Fibroblast of skin of scalp (primary cell): ENCODE measurements around the gene AUTS2.

Experiments used
- DNase-seq: peaks from one replicate; pipeline ENCODE4 v3.0.0-alpha.2; 2013

The AUTS2 gene

DNA sequence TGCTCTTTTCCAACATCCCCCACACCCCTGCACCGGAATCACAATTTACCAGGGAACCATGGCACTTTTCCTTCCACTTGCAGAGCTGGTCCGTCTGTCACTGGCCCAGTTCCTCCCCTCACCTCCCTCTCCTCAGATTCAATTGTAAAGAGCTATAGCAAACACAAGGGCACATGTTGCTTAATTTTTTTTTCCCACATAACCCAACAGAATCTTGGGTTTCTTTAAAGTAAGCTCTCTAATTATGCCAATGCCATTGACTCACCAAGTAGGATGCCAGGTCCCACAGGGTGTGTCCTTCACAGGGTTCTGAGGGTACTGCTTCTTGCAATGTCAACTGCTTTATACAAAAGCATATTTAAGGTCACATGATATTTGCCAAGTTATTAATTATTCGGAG, 262.2 kb downstream of the AUTS2 start:
- no peak for DNase-seq

DNA sequence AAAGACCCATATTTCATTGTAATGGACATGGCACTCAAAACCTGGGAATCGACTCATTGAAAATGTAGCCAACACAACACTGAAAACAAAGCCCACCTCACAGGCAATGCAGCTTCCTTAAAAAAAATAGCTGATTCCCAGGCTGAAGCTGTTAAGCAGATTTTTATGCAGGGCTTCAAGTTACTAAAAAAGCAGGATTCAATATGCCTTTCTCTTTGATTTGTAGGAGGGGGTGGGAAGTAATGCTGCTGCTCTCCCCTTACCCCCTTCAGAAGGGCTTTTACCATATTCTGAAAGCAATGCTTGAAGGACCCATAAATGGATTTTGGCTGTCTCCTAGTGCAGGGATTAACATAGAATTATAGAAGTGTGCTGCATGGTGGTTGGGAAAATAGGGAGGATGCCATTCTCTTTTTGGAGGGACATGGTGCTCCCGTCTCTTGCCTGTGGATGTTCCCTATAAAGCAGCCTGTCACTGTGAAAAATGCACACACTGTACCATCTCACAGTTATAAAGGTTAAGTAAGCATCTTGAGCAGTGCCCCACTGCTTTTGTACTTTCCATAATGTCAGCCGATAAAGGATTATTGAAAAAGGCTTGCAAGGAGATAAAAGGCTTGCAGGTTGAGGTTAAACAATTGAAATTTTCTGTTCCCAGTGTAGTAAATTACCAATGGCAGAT, 262.8 kb downstream of the AUTS2 start:
- DNase-seq = no peak

DNA sequence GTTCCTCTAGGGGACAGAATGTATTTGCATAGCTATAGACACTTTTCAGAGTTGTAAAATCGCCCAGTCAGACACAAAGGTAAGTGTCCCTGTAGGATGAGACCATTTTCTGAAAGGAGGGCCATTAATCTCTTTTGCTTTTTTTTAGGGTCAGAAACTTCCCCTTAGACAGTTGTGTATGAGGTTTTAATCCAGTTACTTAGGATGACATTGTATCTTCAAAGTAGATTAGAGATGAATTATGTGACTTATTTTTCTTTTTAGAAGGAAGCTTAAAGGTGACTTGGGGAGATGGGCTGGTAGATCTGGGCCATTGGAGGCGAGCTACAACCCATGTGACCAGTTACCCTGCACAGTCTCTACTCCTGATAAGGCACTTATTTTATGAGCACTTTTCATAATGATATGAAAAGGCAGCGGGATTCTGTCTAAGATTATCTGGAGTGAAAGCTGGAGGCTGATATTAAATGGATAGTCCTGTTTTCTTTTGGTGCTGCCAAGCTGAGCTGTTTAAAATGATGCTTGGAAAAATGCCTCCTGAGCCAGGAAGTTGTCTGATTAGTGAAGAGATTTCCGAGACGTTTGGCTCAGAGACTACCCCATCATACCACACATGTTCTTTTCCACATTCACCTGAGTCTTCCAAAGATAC, 264.3 kb downstream of the AUTS2 start:
- DNase-seq = no peak

DNA sequence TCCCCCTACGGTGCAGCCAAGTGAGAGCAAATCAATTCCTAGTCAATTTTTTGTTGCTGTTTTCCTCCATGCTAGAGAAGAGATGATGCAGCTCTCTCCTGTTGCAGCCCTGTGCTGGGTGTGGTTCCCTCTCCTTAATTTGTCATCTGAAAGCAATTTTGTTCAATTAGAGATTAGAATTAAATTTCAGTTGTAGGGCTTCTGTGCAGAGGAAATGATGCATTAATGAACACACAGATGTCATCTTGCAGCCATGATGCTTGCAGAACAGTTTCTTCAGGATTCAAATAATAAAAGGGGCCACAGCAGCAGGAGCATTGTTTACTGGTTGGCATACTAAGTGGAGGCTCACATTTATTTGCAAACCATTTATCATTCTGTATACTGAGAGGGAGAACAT, 266.0 kb downstream of the AUTS2 start:
- no peak for DNase-seq

DNA sequence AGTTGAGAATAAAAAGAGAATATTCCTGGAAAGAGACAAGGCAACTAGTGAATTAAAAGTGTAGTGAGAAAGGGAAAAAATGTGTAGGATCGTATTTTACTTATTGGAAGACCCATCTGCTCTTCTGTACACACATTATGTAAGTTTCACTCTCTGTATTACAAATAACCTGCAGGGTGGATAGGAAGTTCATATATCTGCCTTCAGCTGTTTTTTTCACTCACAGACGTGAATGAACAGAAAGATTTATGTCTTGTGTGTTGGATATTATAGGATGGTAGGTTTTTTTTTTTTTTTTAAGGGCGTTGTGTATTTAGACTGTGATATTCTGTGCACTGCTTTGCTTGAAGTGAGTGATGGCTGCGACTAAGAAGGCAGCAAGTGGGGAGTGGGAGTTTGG, 266.5 kb downstream of the AUTS2 start:
- DNase-seq = no peak

DNA sequence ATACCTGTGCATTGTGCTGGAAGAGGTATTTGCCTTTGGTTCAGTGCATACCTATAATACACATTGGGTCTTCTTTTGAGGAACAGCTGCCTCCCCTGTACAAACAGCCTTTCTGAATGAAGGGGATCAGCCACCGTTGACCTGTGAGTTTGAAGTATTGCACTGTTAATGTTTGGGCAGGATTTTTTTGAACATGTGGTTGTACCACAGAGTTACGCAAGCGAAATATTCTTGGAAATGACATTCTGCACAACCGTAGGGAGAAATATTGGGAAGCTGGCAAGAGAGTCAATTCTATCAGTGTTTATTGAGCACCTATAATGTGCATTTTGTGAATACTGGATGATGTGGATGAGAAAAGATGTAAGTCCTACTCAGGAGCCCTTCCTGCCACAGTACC, 270.6 kb downstream of the AUTS2 start:
- no peak for DNase-seq

DNA sequence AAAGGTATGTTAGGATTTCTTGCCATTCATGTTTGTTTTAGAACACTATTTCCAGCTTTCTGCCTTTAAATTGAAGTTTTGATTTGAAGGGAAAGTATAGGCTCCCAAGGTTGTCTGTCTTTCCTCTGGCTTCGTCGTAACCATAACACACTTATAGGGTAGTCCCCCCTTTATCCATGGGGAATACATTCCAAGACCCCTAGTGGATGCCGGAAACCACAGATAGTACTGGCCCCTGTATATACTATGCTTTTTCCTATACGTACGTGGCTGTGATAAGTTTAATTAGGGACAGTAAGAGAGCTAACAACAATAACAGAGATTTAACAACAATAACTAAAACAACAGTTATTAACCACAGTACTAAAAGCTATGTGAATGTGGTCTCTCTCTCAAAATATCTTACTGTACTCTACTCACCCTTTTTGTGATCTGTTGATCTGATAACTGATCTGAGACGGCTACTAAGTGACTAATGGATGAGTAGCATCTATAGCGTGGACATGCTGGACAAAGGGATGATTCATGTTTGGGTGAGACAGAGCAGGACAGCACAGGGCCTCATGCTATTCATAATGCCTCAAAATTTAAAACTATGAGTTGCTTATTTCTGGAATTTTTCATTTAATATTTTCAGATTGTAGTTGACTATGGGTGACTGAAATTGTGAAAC, 273.1 kb downstream of the AUTS2 start:
- DNase-seq = peak; percentile 89

DNA sequence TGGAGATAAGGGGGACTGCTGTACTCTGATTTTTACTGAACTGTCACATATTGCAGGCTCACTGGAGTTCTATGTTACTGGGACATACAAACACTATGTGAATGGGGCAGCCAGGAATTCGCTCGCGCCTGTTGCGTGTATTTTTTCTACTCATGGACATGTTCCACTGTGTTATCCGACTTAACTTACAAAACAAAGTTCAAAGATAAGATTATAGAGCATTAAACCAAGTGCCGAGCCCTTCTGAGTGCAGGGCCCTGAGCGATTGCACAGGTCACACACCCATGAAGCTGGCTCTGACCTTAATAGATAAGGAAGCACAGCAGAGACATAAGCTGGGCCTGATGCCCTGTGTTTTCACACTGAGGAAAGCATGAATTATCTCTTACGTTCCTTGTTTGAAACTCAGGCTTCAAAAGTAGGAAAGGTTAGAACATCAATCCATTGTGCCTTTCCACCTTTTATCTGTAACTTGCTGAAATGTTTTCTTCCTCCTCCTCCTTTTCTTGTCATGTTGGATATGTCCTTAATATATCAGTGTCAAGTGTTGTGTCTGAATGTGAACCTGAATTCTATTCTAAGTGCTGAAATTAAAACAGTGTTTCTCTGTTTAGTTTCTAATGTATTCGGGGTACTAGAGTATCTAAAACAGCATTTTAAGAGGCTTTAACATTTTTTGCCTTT, 273.8 kb downstream of the AUTS2 start:
- DNase-seq = no peak

DNA sequence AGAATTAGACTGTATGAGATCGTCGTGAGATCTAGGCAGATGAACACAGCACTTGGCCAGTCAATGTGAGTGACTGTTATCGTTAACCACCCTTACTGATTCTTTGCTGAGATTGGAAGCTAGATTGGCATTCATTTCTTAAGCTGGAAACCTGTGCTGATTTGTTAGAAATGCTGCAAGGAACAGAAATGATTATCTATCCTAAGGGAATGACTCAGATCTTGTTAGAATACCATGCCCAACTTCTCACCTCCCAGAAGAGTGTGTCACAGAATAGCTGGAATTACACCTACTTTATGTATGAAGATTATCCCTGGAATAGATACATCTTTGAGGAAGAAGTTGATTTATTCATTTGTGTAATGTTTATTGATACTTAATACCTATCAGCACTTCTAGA, 275.2 kb downstream of the AUTS2 start:
- DNase-seq = peak; percentile 12

DNA sequence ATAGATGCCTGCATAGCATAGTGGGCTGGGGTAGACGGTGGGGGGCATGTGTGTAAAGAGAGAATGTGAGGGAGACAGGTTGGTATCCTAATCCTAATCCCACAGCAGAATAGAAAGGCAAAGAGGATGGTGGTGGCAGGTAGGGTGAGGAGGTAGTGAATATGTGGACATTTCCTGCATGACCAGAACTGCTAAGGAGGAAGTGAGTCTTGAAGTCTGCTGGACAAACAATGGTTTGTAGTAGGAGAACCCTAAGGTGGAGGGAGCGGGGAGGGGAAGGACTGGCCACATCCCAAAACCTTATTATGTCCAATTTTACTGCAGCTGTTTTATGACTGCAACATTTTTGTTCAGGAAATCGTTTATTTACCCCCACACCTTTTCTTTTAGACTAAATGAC, 279.7 kb downstream of the AUTS2 start:
- no peak for DNase-seq

DNA sequence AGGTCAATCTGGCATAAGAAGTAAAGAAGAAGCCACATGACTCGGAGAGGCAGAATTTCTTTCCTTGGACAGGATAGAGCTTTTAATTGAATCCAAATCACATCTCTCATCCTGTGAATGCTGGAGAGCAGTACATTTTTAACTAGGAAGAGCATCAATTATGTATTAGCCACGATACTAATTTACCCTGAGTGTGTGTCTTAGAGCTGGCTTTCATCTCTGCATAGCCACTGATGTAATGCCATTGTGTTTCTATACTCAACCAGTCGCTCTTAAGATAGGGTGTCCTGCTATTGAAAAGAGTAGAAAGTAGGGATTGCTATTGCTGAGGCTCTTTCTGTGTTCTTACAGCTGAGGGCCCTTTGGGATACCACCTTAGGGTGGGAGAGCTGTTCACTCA, 280.3 kb downstream of the AUTS2 start:
- DNase-seq = no peak

DNA sequence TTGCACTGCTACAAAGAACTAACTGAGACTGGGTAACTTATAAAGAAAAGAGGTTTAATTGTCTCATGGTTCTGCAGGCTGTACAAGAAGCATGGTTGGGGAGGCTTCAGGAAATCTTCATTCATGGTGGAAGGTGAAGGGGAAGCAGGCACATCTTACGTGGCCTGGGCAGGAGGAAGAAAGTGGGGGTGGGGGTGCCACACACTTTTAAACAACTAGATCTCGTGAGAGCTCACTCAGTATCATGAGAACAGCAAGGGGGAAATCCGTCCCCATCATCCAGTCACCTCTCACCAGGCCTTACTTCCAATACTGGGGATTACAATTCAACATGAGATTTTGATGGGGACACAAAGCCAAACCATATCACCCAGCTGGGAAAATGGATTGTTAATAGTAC, 281.7 kb downstream of the AUTS2 start:
- DNase-seq = no peak

DNA sequence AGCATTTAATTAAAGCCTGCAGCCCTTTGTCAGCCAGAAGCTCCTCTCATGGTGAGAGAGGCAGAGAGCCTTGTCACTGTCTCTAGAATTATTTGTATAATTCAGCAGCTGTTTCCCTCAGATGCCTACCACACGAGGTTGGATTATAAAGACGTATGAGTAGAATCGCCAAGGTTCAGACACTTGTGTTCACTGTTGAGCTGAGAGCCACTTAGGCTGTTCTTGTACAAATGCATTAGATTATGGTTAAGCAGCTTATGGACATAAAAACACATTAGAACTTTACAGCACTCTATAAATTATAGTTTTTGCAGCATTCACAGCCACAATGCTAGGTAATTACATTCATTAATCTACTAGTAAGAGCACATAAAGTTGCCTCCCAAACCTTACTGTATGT, 282.6 kb downstream of the AUTS2 start:
- no peak for DNase-seq

DNA sequence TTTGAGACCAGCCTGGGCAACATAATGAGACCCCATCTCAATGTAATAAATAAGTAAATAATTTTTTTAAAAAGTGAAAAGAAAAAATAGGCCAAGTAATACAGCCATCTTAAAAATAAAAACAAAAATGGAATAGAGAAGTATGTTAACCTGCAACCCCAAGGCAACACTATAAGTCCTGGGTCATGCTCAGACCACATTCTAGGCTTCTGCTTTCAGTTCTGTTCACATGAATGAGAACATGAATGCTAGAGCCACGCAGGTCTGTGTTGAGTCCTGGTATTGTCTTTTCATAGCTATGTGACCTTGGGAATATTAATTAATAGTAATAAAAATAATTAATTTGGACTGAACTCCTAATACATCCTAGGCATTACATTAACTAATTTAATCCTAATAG, 284.0 kb downstream of the AUTS2 start:
- no peak for DNase-seq

DNA sequence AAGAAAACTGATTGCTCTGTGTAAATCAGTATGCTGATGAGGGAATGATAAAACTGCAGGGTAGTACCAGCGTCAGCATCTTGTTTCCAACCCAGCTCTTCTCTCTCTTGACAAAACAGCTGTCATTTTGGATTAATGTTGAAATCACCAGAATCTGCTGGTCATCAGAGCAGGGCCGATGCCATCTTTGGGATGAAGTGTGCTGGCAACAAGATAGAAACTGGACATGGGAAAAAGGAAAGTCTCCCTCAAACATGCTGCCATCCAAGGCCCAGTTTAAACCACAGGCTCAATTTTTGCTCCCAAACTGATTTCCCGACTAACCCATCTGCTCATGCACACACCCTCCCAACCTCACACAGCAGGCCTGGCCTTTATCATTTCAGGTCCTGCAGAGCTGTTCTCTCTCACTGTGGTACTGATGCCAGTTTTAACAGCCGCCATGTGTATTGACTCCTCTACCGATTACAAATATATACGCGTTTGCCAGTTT, 285.2 kb downstream of the AUTS2 start:
- DNase-seq = no peak

DNA sequence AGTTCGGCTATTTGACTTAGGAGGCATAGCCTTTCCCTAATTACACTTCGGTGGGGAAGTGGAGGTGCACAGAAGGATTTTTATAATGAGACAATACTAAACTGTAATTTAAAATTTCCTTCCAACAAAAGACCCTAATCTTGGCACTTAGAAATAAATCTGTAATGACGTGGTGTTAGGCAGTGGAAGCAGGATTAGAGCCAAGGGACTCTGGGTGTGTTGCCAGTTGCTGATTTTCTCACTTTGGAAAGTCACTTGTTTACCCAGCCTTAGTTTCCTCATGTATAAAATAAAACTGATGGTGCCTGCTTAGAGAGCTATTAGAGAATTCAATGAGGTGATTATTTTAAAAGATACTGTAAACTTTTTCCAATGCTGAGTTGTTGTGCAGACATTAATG, 287.2 kb downstream of the AUTS2 start:
- DNase-seq = no peak

DNA sequence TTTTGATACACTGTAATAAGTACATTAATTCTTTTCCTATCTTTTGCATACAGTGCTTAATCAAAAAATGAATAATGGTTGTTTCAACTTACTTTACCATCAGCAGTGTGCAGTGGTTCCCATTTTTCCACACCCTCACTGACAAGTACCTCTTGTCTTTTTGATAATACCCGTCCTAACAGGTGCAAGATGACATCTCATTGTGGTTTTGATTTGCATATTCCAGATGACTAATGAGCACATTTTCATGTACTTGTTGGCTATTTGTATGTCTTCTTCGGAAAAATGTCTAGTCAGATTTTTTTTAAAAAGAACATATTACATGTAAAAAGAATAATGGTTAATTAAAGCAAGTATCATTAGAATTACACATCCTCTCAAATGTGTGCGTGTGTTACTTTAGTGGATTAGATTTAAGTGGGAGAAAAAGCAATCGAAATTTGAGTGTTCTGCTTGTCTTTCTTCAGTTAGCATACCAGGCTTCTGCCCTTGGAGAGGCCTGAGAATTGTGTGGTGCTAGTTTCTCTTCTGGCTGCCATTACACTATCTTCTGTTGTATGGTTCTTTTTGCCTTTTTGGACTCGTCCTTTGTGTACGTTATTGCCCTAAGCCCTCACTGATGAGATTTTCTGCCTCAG, 291.2 kb downstream of the AUTS2 start:
- no peak for DNase-seq

DNA sequence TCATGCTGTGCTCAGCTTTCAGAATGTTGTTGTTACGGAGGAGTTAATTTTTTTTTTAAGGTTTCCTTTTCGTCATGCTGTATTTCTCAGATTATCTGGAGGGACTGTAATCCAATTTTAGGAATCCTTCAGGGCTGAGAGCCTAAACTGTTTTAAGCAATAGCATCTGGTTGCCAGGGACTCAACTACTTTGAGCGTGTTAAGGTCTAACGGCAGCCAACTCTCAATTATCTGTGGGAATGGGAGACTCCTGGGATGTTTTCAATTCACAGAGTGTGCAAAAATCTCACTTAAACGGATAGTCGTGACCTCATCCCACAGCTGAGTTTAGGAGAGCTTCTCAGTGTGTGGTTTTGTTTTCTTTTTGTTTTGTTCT, 291.7 kb downstream of the AUTS2 start:
- DNase-seq = no peak

DNA sequence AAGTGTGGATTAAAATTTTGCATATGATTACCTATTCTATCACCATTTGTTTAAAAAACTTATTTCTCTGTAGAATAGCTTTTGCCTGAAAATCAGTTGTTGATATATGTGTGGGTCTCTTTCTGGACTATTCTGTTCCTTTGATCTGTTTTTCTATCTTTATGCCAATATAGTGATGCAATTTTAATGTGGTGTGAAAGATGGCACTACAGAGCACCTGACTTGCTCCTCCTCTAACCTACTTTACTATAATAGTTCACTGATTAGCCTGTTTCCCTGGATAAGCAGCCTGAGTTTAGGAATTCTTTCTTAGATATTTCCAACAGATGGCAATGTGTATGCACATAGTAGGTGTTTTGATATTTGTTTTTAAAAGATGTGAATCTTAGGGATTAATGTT, 294.5 kb downstream of the AUTS2 start:
- DNase-seq = no peak

DNA sequence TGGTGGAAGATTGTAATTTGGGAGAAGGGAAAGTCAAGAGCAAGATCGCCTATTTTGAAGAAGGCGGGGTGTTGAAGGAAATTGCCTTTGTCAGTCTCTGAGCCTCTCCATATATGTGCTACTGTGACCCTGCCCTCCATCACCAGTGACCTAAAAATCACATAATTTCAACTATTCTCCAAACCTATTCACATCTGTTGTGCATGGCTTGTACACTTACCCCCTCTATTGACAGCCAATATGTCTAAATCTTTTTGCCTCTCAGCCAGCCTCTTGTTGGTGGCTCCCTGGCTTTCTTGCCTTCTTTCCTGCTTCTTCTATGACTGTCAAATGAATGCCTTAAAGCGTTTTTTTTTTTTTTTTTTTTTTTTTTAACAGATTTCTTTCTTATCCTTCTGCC, 295.6 kb downstream of the AUTS2 start:
- peak; percentile 57 for DNase-seq

DNA sequence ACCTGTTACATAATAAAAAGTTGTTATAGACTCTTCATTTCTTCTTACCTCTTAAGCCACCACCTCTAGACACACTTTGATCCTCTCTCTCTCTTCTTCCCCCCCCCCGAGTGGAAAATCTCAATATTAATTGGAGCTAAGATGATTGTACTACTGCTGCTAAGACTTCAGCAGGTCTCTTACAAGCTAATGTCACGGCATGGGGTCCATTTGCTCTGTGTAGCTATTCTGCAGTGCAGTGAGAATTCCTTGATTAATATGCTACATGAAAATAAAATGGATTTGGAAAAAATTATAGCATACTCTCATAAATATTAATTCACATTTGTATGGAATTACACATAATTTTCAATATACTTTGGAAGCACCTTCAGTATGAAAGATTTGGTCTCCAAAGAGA, 297.2 kb downstream of the AUTS2 start:
- DNase-seq = no peak

DNA sequence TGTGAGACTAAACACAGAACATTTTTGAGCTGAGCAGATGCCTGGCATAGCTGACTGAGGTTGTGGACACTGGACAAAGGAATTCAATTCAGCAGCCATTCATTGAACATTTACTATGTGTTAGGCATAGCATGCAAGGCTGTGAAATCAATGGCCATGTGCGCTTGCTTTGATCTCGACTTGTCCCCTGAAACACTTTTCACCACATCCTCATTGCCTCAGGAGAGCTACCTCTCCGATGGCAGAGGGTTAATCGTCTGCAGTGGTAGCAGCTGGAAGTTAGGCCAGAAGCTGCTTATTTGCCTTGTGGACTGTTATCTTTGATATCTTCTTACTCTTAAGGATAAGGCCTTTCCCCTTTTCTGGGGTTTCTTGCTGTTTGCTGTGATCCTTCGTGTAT, 297.8 kb downstream of the AUTS2 start:
- DNase-seq = no peak

DNA sequence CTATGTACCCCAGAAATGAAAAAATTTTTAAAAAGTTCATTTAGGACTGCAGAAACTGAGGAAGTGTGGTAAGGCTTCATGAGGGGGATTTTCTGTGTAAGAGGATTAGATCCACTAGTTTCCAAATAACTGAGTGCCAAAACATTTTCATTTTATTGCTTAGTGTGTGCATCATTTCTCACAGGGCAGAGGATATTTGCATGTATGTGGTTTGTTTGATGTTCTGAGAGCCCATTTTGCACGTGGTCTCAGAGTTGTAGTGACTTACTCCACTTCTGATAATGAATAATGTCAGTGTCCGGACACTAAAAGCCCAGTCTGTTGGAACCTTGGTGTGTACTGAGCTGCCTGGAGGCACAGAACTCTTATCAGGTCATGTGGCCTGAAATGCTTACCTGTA, 299.9 kb downstream of the AUTS2 start:
- no peak for DNase-seq
